Small intestine (tissue), 16 donors: ENCODE data around the gene ASB10. TPM values are rescaled to one million over a fixed set of nuclear protein-coding genes. Genes with fewer than 3 reads are reported as not detected.

Source experiments
- DNase-seq, 2 donors: peaks; one replicate each; pipeline versions ENCODE4 v3.0.0 to v3.0.0-alpha.2; 2013
- FAIRE-seq: peaks from 2 replicates; lab custom pipeline; 2012; peaks lifted over from hg19 to GRCh38; lab: Jason Lieb, UNC
- H3K27ac ChIP-seq, 3 donors: one replicate each; pipeline ENCODE4 v1.5.1; 2013; ENCODE audit warnings: low read length in 2 of 3, mild to moderate bottlenecking in 2 of 3, control low read depth in 1 of 3, inconsistent platforms in 1 of 3, low read depth in 1 of 3, moderate library complexity in 1 of 3
- H3K27me3 ChIP-seq, 3 donors: one replicate each; pipeline ENCODE4 v1.6.1; 2013; ENCODE audit warnings: low read length in 3 of 3, inconsistent platforms in 1 of 3; ENCODE audit not compliant: control insufficient read depth in 3 of 3, insufficient read depth in 3 of 3
- H3K36me3 ChIP-seq, 3 donors: one replicate each; pipeline ENCODE4 v1.6.1; 2013; ENCODE audit warnings: low read length in 3 of 3, inconsistent platforms in 1 of 3, low read depth in 1 of 3, mild to moderate bottlenecking in 1 of 3, moderate library complexity in 1 of 3; ENCODE audit not compliant: control insufficient read depth in 3 of 3, insufficient read depth in 2 of 3
- H3K4me1 ChIP-seq, 3 donors: one replicate each; pipeline ENCODE4 v1.6.1; 2013; ENCODE audit warnings: low read length in 2 of 3, inconsistent platforms in 1 of 3, low read depth in 1 of 3, mild to moderate bottlenecking in 1 of 3, moderate library complexity in 1 of 3; ENCODE audit not compliant: control insufficient read depth in 3 of 3, insufficient read depth in 2 of 3
- H3K4me3 ChIP-seq, 3 donors: one replicate each; pipeline ENCODE4 v1.5.1; 2013; ENCODE audit warnings: low read length in 3 of 3, control low read depth in 1 of 3, inconsistent platforms in 1 of 3, low read depth in 1 of 3, mild to moderate bottlenecking in 1 of 3, moderate library complexity in 1 of 3
- H3K9me3 ChIP-seq, 2 donors: one replicate each; pipeline ENCODE4 v1.6.1; 2013; ENCODE audit warnings: low read depth in 1 of 2, low read length in 1 of 2; ENCODE audit not compliant: control insufficient read depth in 2 of 2, insufficient read depth in 1 of 2
- WGBS, 3 donors: extraction: QIAGEN DNeasy Blood & Tissue Kit; methylation state at CpG; one replicate each; pipeline ENCODE4 v1.1.7; 2013; 5-methylcytosine and 5-hydroxymethylcytosine counted together
- long read RNA-seq, 10 donors: transcript quantifications; one replicate each; lab custom pipeline, GENCODE V29; 2026
- polyA plus RNA-seq, 4 donors: library from polyadenylated mRNA; stranded (reverse) in 3 of 4; unstranded in 1 of 4; fragments of 200-250 nt in 3 of 4; fragments of 120-200 nt in 1 of 4; gene quantifications; one replicate each; pipeline versions ENCODE4 v1.2.1 to v1.2.3, GENCODE V29; 2013
- donor health status: healthy with polysubstance abuse.
- donor health status: control.
- donor health status: control.
- donor health status: Bipolar disorder and iron deficiency.
- donor health status: healthy.

ASB10 gene, protein sequence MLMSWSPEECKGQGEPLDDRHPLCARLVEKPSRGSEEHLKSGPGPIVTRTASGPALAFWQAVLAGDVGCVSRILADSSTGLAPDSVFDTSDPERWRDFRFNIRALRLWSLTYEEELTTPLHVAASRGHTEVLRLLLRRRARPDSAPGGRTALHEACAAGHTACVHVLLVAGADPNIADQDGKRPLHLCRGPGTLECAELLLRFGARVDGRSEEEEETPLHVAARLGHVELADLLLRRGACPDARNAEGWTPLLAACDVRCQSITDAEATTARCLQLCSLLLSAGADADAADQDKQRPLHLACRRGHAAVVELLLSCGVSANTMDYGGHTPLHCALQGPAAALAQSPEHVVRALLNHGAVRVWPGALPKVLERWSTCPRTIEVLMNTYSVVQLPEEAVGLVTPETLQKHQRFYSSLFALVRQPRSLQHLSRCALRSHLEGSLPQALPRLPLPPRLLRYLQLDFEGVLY
- polyA plus RNA-seq: not detected
- long read RNA-seq, donor 1: 0 reads
- long read RNA-seq, donor 2: 0 reads
- long read RNA-seq, donor 3: 0 reads
- long read RNA-seq, donor 4: 0 reads
- long read RNA-seq, donor 5: 0 reads
- long read RNA-seq, donor 6: 0 reads
- long read RNA-seq, donor 7, transcript ASB10-202 (6 exons, 1,738 nt): major isoform, 5 of 5 reads
- long read RNA-seq, donor 7, partial matches to known transcripts: 0 of 5 reads
- long read RNA-seq, donor 7, other reads (novel, unspliced or antisense): 0 of 5 reads
- long read RNA-seq, donor 8: 0 reads
- long read RNA-seq, donor 9: 0 reads
- long read RNA-seq, donor 10: 0 reads

DNA sequence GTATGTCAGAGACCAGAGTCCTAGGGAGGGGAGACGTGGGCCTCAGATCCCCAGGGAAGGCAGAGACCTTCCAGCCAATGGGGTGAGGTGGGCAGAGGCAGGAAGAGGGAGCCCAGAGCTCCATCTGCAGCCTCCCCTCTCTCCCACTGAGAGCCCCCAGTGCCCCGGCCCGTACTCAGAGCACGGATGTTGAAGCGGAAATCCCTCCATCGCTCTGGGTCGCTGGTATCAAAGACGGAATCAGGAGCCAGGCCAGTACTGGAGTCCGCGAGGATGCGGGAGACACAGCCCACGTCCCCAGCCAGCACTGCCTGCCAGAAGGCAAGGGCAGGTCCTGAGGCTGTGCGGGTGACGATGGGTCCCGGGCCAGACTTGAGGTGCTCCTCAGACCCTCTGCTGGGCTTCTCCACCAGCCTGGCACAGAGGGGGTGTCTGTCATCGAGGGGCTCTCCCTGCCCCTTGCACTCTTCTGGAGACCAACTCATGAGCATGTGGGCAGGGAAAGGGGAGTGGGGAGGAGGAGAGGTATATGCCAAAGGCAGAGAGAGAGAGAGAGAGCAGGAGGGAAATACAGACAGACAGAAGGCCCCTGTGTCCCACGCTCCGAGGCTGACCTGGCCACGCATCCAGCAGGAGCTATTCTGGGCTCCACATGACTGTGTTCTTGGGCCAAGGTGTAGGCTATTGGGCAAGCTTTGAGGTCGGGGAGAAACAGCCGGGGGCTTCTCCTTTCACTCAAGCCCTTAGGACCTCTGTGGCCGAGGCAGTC is at the start of gene ASB10:
TSS of gene ASB10 (minus strand) at position 611 of the 769 bp plus-strand sequence. CDS start at position 491, 120 bp downstream.
- H3K9me3 ChIP-seq: no peaks in the 10 kb centered on the region
- peaks cover 0 to 12% (median 0%) of the 10 kb centered on the region in 3 donors for H3K27me3 ChIP-seq
- FAIRE-seq: no peak
- no peak for DNase-seq
- WGBS, 3 donors: 80 to 84% (median 83%) methylated on average over 21 to 22 of the region's 22 CpGs
- no peaks in the 10 kb centered on the region for H3K36me3 ChIP-seq
- no peak within 1 kb of the TSS for H3K4me3 ChIP-seq
- H3K4me1 ChIP-seq: no peaks in the 10 kb centered on the region
- H3K27ac ChIP-seq: no peak within 1 kb of the TSS

DNA sequence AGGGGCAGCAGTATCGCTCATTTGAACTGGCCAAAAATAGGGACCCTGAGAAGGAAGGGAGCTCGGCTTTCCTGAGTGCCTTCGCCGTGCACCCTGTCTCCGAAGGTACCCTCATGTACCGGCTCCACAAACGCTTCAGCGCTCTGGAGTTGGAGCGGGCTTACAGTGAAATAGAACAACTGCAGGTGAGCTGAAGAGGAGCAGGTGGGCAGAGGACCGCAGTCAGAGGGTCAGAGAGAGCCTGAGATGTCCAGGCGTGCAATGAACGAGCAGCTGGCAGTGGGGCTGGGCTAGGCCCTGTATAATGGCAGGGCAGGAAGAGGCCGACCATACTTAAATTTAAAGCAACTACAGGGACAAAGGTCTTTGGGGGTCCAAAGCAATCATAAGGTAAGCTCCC is 49.4 kb upstream of the ASB10 start:
- WGBS, 3 donors: 90 to 94% (median 92%) methylated on average over 13 of the region's 13 CpGs
- H3K4me1 ChIP-seq: peaks cover 0 to 9% (median 3%) of the 10 kb centered on the region in 3 donors
- no peak overlapping the region for H3K4me3 ChIP-seq
- DNase-seq (no peak), FAIRE-seq (no peak)
- H3K9me3 ChIP-seq: no peaks in the 10 kb centered on the region
- peaks cover 10 to 66% (median 16%) of the 10 kb centered on the region in 3 donors for H3K36me3 ChIP-seq
- no peak overlapping the region for H3K27ac ChIP-seq
- no peaks in the 10 kb centered on the region for H3K27me3 ChIP-seq

DNA sequence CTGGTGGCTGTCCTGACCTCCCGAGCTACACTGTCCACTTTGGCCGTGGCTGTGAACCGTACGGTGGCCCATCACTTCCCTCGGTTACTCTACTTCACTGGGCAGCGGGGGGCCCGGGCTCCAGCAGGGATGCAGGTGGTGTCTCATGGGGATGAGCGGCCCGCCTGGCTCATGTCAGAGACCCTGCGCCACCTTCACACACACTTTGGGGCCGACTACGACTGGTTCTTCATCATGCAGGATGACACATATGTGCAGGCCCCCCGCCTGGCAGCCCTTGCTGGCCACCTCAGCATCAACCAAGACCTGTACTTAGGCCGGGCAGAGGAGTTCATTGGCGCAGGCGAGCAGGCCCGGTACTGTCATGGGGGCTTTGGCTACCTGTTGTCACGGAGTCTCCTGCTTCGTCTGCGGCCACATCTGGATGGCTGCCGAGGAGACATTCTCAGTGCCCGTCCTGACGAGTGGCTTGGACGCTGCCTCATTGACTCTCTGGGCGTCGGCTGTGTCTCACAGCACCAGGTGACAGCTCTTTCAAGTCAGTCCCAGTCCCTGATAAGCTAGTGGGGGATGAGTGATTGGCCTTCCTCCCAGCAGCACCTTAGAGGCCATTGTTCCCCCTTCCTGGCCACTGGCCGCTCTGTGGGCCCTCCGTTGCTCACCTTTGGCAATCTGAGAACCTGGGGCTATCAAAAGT is 48.2 kb upstream of the ASB10 start:
- peaks cover 10 to 61% (median 16%) of the 10 kb centered on the region in 3 donors for H3K36me3 ChIP-seq

DNA sequence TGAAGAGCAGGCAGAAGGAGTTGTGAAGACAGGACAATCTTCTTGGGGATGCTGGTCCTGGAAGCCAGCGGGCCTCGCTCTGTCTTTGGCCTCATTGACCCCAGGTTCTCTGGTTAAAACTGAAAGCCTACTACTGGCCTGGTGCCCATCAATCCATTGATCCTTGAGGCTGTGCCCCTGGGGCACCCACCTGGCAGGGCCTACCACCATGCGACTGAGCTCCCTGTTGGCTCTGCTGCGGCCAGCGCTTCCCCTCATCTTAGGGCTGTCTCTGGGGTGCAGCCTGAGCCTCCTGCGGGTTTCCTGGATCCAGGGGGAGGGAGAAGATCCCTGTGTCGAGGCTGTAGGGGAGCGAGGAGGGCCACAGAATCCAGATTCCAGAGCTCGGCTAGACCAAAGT is 46.8 kb upstream of the ASB10 start:
- Histone ChIP-seq H3K36me3 (peaks cover 10 to 47% (median 12%) of the 10 kb centered on the region in 3 donors), H3K4me3 (peak overlapping the region in 1 of 3 donors; percentile 97), H3K4me1 (peaks cover 0 to 9% (median 3%) of the 10 kb centered on the region in 3 donors), H3K27ac (no peak overlapping the region), H3K27me3 (no peaks in the 10 kb centered on the region), H3K9me3 (no peaks in the 10 kb centered on the region)
- 76 to 82% (median 79%) methylated on average over 9 of the region's 9 CpGs for WGBS, 3 donors
- no peak for FAIRE-seq
- DNase-seq: no peak

More for the DNA sequence above, 48.2 kb upstream of the ASB10 start:
- no peaks in the 10 kb centered on the region for H3K27me3 ChIP-seq
- DNase-seq: no peak
- H3K9me3 ChIP-seq: no peaks in the 10 kb centered on the region
- H3K4me3 ChIP-seq: no peak overlapping the region
- no peak overlapping the region for H3K27ac ChIP-seq
- H3K4me1 ChIP-seq: peaks cover 0 to 9% (median 3%) of the 10 kb centered on the region in 3 donors
- no peak for FAIRE-seq
- 92 to 94% (median 92%) methylated on average over 28 of the region's 28 CpGs for WGBS, 3 donors

DNA sequence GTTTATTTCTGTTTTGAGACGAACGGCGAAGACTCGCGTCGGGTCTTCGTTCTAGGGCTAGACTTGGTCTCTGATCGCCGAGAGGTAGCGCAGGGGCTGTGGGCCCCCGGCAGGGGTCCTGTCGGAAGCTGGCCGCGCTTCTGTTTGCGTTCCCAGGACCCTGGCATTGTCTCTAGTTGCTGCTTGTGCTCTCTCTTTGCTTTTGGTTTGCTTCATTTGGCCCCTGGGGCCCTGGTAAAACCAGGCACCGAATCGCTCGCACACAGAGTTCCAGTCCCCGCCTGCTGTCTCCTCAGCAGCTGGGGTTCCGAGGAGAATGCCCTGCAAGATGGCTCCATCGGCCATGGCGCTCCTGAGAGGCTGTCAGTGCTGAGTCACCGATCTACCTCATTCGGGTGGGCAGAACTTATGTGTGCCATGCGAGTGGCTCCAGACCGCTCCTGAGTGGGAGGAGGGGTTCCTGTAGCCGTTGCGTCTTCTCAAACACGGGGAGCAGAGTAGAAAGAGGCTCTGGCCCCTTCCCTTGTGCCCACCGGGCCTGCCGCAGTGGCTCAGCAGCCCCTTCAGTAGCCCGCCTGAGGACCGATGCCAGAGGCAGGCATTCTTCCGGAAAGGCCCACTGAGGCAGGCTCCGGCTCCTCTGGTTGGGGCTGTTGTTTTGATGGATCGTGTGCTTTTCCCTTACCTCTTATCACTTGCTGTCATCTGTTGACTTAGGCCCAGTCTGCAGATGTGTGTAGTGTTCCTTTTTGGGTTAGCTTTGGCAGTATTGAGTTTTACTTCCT is 46.1 kb upstream of the ASB10 start:
- peak; percentile 41 to 61 for DNase-seq
- H3K9me3 ChIP-seq: no peaks in the 10 kb centered on the region
- peak overlapping the region; percentile 93 to 97 (median 95) for H3K4me3 ChIP-seq
- no peak for FAIRE-seq
- peak overlapping the region; percentile 8 to 66 (median 26) for H3K27ac ChIP-seq
- H3K27me3 ChIP-seq: no peaks in the 10 kb centered on the region
- WGBS, 3 donors: 6 to 7% (median 6%) methylated on average over 36 of the region's 36 CpGs
- peaks cover 0 to 10% (median 3%) of the 10 kb centered on the region in 3 donors for H3K4me1 ChIP-seq
- peaks cover 9 to 40% (median 12%) of the 10 kb centered on the region in 3 donors for H3K36me3 ChIP-seq

DNA sequence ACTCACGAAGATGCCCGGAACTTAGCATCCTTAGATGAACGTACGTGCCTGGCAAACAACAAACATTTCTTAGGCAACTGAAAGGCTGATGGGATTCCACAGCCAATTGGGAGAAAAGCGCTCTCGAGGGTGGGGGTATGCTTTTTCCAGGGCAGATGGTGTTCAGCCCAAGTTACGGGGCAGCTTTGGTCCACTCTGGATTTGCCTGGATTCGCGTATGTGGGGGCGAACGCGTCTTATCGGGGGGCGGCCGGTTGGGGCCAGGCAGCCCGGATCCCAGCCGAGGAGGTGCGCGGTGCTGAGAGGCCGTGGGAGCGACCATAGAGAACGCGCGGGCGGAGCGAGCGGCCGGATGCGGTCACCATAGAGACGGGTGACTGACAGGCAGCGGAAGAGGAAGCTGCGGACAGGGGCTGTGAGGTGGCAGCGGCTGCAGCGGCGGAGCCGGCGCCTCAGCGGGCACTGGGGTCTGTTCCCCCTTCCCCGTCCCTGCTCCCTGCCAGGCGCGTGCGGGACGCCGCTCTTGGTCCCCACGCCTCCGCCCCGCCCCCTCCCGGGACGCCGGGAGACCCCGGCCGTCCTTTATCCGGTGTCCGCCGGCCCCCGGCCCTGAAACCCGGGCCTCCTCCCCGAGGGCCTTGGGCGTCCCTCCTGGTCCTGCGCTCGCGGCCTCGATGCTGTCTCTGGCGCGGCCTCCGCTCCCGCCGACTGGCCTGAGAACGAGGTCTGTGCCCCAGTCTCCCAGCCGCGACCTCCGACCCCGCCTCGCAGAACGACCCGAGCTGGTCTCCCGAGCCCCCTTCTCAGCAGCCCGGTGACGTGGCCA is 45.3 kb upstream of the ASB10 start, which contains the start of gene CHPF2:
TSS of gene CHPF2 (plus strand) at position 393 of the 826 bp plus-strand sequence. CDS start 1,529 bp downstream, outside the sequence.
- DNase-seq (peak; percentile 89 to 93), FAIRE-seq (no peak)
- Histone ChIP-seq H3K9me3 (no peaks in the 10 kb centered on the region), H3K36me3 (peaks cover 5 to 32% (median 8%) of the 10 kb centered on the region in 3 donors), H3K4me3 (peak within 1 kb of the TSS; percentile 93 to 97 (median 95)), H3K27ac (peak within 1 kb of the TSS; percentile 8 to 66 (median 26)), H3K4me1 (peaks cover 0 to 14% (median 3%) of the 10 kb centered on the region in 3 donors), H3K27me3 (no peaks in the 10 kb centered on the region)
- WGBS, 3 donors: 0 to 1% (median 0%) methylated on average over 57 to 79 of the region's 79 CpGs
